PC-3 (cell line): Measurements from ENCODE around the gene UBA1. TPM values are rescaled to one million over a fixed set of nuclear protein-coding genes. Genes with fewer than 3 reads are reported as not detected.

Experiments
- ATAC-seq: fragments of 200-7000 bp; cut with Tn5 transposase; 2 replicates; pipeline ENCODE4 v1.9.1; 2020; ENCODE audit warnings: mild to moderate bottlenecking, moderate library complexity
- BruUV-seq: library from RNA; stranded (reverse); fragments of 400-500 nt; replicated peaks from 2 replicates; lab custom pipeline; 2021; lab: Mats Ljungman, UMichigan
- CTCF ChIA-PET: fragments of 300-600 bp; sonication (Branson Sonifier 250); formaldehyde crosslinking; loops from one replicate; lab custom pipeline; 2022; ENCODE audit warnings: antibody characterized with exemption; lab: Charles Lee
- POLR2A ChIA-PET: fragments of 300-600 bp; sonication (Branson Sonifier 250); formaldehyde crosslinking; loops from one replicate; lab custom pipeline; 2022; ENCODE audit warnings: antibody characterized with exemption; ENCODE audit not compliant: unreplicated experiment; lab: Charles Lee
- DNase-seq: peaks from one replicate; pipeline ENCODE4 v3.0.0-alpha.2; 2015
- H2AFZ ChIP-seq: fragments of 300-600 bp; sonication (generic); 2 replicates; pipeline ENCODE4 v1.6.0; 2016; ENCODE audit warnings: antibody characterized with exemption, low read length
- H3F3A ChIP-seq: fragments of 300-600 bp; sonication (generic); one replicate; pipeline ENCODE4 v1.6.0; 2017; ENCODE audit warnings: antibody characterized with exemption, low read length, control low read depth, mild to moderate bottlenecking; ENCODE audit not compliant: unreplicated experiment
- H3K27ac ChIP-seq: fragments of 300-600 bp; sonication (generic); 2 replicates; pipeline ENCODE4 v1.5.1; 2016; ENCODE audit warnings: mild to moderate bottlenecking, low read length
- H3K27me3 ChIP-seq: fragments of 300-600 bp; sonication (generic); 2 replicates; pipeline ENCODE4 v1.6.1; 2016; ENCODE audit warnings: low read length, mixed read lengths
- H3K36me3 ChIP-seq: fragments of 300-600 bp; sonication (generic); 2 replicates; pipeline ENCODE4 v1.6.1; 2016; ENCODE audit warnings: low read depth, mixed run types, low read length, mixed read lengths
- H3K4me1 ChIP-seq: fragments of 300-600 bp; sonication (generic); 2 replicates; pipeline ENCODE4 v1.5.1; 2016; ENCODE audit warnings: low read length; ENCODE audit not compliant: insufficient read depth
- H3K4me2 ChIP-seq: fragments of 300-600 bp; sonication (generic); 2 replicates; pipeline ENCODE4 v1.6.0; 2016; ENCODE audit warnings: low read length
- H3K4me3 ChIP-seq: fragments of 300-600 bp; sonication (generic); 2 replicates; pipeline ENCODE4 v1.5.1; 2016; ENCODE audit warnings: mild to moderate bottlenecking, low read length, mixed read lengths
- H3K79me2 ChIP-seq: fragments of 300-600 bp; sonication (generic); 2 replicates; pipeline ENCODE4 v1.6.1; 2017; ENCODE audit warnings: low read length, mixed read lengths
- H3K9ac ChIP-seq: fragments of 300-600 bp; sonication (generic); 2 replicates; pipeline ENCODE4 v1.6.0; 2016; ENCODE audit warnings: mild to moderate bottlenecking, low read length
- H3K9me2 ChIP-seq: fragments of 300-600 bp; sonication (generic); replicated peaks from 2 replicates; pipeline ENCODE4 v1.6.1; 2016; ENCODE audit warnings: mixed run types, low read length, mixed read lengths
- H3K9me3 ChIP-seq: fragments of 300-600 bp; sonication (generic); 2 replicates; pipeline ENCODE4 v1.6.1; 2016; ENCODE audit warnings: low read length, mixed read lengths
- H4K20me1 ChIP-seq: fragments of 300-600 bp; sonication (generic); 2 replicates; pipeline ENCODE4 v1.6.1; 2016; ENCODE audit warnings: low read length, mixed read lengths
- EZH2 ChIP-seq: fragments of 300-600 bp; sonication (generic); IDR thresholded peaks from one replicate; pipeline ENCODE4 v1.6.1; 2017; ENCODE audit warnings: antibody characterized with exemption, mild to moderate bottlenecking, low read length; ENCODE audit not compliant: unreplicated experiment
- EZH2phosphoT487 ChIP-seq: fragments of 300-600 bp; sonication (generic); IDR thresholded peaks from 2 replicates; pipeline ENCODE4 v1.6.1; 2018; ENCODE audit warnings: mild to moderate bottlenecking, antibody characterized with exemption, low read length, borderline replicate concordance
- intact Hi-C: fragments of 100-400 bp; cut with micrococcal nuclease; formaldehyde crosslinking; loops from 2 replicates; pipeline ENCODE4 v1.9.0; 2023
- total RNA-seq: library from RNA; depleted of rRNA; stranded (reverse); fragments of >200 nt; gene quantifications from 2 replicates; pipeline ENCODE4 v1.2.3, GENCODE V29; 2014
- TF ChIP-seq, protein P1 (sequence below): fragments of 300-600 bp; sonication (generic); conservative IDR thresholded peaks from 2 replicates; pipeline ENCODE4 v1.5.1; 2017; ENCODE audit warnings: antibody characterized with exemption, low read depth, mild to moderate bottlenecking, low read length

The UBA1 gene
- total RNA-seq, 1 experiment from 2014 or later: 282 TPM

DNA sequence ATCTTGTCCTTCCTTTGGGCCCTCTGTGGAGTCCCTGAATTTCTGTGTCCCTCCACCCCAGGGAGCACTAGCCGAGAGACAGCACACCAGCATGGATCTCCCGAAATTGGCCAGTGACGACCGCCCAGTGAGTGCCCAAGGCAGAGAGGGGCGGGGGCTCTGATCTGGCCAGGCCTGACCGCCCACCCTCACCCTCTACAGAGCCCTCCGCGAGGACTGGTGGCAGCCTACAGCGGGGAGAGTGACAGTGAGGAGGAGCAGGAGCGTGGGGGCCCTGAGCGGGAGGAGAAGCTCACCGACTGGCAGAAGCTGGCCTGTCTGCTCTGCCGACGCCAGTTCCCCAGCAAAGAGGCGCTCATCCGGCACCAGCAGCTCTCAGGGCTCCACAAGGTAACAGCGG, 8.4 kb upstream of the UBA1 start:
- no peak overlapping the region for H3K27ac ChIP-seq
- POLR2A ChIA-PET: no interaction called here
- no peaks in the 10 kb centered on the region for H3K79me2 ChIP-seq
- H3K4me2 ChIP-seq: no peak overlapping the region
- CTCF ChIA-PET: no interaction called here
- TF ChIP-seq EZH2: no peak
- TF ChIP-seq, protein P1, sequence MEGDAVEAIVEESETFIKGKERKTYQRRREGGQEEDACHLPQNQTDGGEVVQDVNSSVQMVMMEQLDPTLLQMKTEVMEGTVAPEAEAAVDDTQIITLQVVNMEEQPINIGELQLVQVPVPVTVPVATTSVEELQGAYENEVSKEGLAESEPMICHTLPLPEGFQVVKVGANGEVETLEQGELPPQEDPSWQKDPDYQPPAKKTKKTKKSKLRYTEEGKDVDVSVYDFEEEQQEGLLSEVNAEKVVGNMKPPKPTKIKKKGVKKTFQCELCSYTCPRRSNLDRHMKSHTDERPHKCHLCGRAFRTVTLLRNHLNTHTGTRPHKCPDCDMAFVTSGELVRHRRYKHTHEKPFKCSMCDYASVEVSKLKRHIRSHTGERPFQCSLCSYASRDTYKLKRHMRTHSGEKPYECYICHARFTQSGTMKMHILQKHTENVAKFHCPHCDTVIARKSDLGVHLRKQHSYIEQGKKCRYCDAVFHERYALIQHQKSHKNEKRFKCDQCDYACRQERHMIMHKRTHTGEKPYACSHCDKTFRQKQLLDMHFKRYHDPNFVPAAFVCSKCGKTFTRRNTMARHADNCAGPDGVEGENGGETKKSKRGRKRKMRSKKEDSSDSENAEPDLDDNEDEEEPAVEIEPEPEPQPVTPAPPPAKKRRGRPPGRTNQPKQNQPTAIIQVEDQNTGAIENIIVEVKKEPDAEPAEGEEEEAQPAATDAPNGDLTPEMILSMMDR: no peak
- no peak for TF ChIP-seq EZH2phosphoT487
- intact Hi-C loops: no loop called here
- no peak overlapping the region for H3K9ac ChIP-seq
- 0 out of 2 replicates have a peak, but pooled peaks cover under 1% of the 10 kb centered on the region for H3K4me1 ChIP-seq
- peaks cover 15% of the 10 kb centered on the region for H3K36me3 ChIP-seq
- no peaks in the 10 kb centered on the region for H3F3A ChIP-seq
- H3K4me3 ChIP-seq: no peak overlapping the region
- H3K9me3 ChIP-seq: no peaks in the 10 kb centered on the region
- no peaks in the 10 kb centered on the region for H4K20me1 ChIP-seq
- H3K27me3 ChIP-seq: no peaks in the 10 kb centered on the region
- no peak for DNase-seq
- no peak overlapping the region for H2AFZ ChIP-seq
- no TSS peak for BruUV-seq
- ATAC-seq: no peak
- H3K9me2 ChIP-seq: no peaks in the 10 kb centered on the region

DNA sequence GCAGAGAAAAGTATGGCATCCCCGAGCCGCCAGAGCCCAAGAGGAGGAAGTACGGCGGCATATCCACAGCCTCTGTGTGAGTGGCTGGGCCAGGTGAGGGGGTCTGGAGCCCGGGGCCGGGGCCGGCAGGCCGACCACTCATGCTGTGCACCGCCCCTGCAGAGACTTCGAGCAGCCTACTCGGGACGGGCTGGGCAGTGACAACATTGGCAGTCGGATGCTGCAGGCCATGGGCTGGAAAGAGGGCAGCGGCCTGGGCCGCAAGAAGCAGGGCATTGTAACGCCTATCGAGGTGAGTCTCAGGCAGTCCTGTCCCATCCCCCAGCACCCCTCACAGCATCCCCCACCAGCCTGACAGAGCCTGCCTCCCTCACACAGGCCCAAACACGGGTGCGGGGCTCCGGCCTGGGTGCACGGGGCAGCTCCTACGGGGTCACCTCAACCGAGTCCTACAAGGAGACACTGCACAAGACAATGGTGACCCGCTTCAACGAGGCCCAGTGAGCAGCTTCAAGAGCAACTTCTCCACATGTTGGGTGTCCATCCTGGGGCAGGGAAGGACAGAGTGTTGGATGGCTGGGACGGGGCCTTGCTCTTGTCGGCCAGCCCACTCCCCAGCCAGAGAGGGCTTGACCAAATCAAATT, 7.4 kb upstream of the UBA1 start:
- ATAC-seq (no peak), DNase-seq (no peak)
- H4K20me1 ChIP-seq: no peaks in the 10 kb centered on the region
- TSS peak; percentile 25 for BruUV-seq
- TF ChIP-seq EZH2 (no peak), EZH2phosphoT487 (no peak)
- TF ChIP-seq, protein P1: no peak
- no peak overlapping the region for H3K9ac ChIP-seq
- 0 out of 2 replicates have a peak, but pooled peaks cover 3% of the 10 kb centered on the region for H3K4me1 ChIP-seq
- H3K9me3 ChIP-seq: no peaks in the 10 kb centered on the region
- H3K36me3 ChIP-seq: peaks cover 15% of the 10 kb centered on the region
- H2AFZ ChIP-seq: no peak overlapping the region
- POLR2A ChIA-PET: interaction anchor here (0.6 kb wide), 1 partner anchor 31 kb away, joined by 3 read pairs; no protein-coding TSS in a partner anchor
- intact Hi-C loops: no loop called here
- H3K9me2 ChIP-seq: no peaks in the 10 kb centered on the region
- H3K4me2 ChIP-seq: no peak overlapping the region
- CTCF ChIA-PET: no interaction called here
- H3K27me3 ChIP-seq: no peaks in the 10 kb centered on the region
- H3F3A ChIP-seq: no peaks in the 10 kb centered on the region
- no peak overlapping the region for H3K27ac ChIP-seq
- H3K79me2 ChIP-seq: peaks cover 6% of the 10 kb centered on the region
- no peak overlapping the region for H3K4me3 ChIP-seq

DNA sequence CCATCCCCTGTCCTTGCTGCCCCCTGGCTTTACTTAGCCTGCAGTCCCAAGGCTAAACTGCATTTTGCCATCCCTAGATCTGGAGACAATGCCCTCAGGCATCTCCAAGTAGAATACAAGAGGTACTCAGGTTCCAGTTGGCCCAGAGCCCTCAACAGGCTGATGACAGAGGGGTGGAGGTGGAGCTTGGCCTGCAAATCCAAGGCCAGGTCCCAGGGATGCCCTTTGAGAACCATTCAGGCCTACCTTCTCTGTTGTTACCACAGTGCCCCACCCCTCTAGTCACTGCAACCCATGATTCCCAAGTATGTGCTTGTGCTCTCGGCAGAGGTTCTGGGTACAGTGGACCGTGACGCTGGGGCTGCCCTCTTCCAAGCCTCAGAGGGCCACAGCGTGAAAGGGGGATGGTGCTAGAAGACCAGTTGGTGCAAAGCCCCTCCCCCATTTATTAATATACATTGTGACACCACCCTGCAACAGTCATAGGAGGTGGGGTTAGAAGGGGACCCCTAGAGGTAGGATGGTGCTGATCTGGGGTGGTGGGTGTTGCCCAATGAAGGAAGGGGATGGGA, 6.4 kb upstream of the UBA1 start:
- H3F3A ChIP-seq: no peaks in the 10 kb centered on the region
- CTCF ChIA-PET: no interaction called here
- peaks cover 15% of the 10 kb centered on the region for H3K79me2 ChIP-seq

More for the DNA sequence above, 6.4 kb upstream of the UBA1 start:
- Histone ChIP-seq H4K20me1 (no peaks in the 10 kb centered on the region), H3K4me1 (0 out of 2 replicates have a peak, but pooled peaks cover 6% of the 10 kb centered on the region), H2AFZ (no peak overlapping the region), H3K9me2 (no peaks in the 10 kb centered on the region), H3K9me3 (no peaks in the 10 kb centered on the region), H3K4me3 (no peak overlapping the region), H3K36me3 (peaks cover 11% of the 10 kb centered on the region), H3K9ac (no peak overlapping the region), H3K4me2 (no peak overlapping the region), H3K27ac (no peak overlapping the region), H3K27me3 (no peaks in the 10 kb centered on the region)
- ATAC-seq (no peak), DNase-seq (peak; percentile 23)
- POLR2A ChIA-PET: interaction anchor here (0.6 kb wide), 1 partner anchor 30 kb away, joined by 3 read pairs; no protein-coding TSS in a partner anchor
- BruUV-seq: no TSS peak
- intact Hi-C loops: no loop called here
- TF ChIP-seq EZH2 (no peak), EZH2phosphoT487 (no peak)
- TF ChIP-seq, protein P1: no peak
